Adrenal gland (tissue), 5 donors: Measurements from ENCODE around the gene RAB34.

ENCODE experiments used
- CTCF ChIP-seq, 6 experiments: fragments of 450-650 bp in 4 of 6; fragments of 200-600 bp in 2 of 6; sonication (generic) in 1 of 6; IDR thresholded peaks; 1 replicate in 5 of 6; 2 replicates in 1 of 6; pipeline versions ENCODE4 v1.5.1 to v1.8.0; 2016 to 2021; ENCODE audit warnings: antibody characterized with exemption in 6 of 6, mild to moderate bottlenecking in 2 of 6, moderate library complexity in 1 of 6
- POLR2A ChIP-seq, 2 donors: fragments of 450-650 bp; IDR thresholded peaks; one replicate each; pipeline ENCODE4 v1.6.1; 2017; ENCODE audit warnings: antibody characterized with exemption in 2 of 2, mild to moderate bottlenecking in 2 of 2, moderate library complexity in 1 of 2
- donor health status: DM: no; HTN: no; CAD: no.

- TF ChIP-seq POLR2A (IDR thresholded peaks at IDR 0.05): no peak
- no peak for TF ChIP-seq CTCF (IDR thresholded peaks at IDR 0.05)
Observed at GRCh38 chr17:28737770-28738679, 20.4 kb upstream of the RAB34 start.
